ENCODE data around the gene RASSF6.
"Not testable (repeated sequence)": the region's sequence is repeated elsewhere in the genome, so short reads cannot be mapped to it uniquely, and the experiment has no call there.

The RASSF6 gene

GRCh38 chr4:73613130-73613529, 7.1 kb downstream of the RASSF6 start:
- peak overlapping the region; percentile 96 for H3K27ac ChIP-seq

GRCh38 chr4:73612032-73612431, 8.2 kb downstream of the RASSF6 start:
- H3K27ac ChIP-seq, result peak overlapping the region; percentile 96
- DNase-seq (ENCODE audit: low read depth, low spot score), result no peak

More at GRCh38 chr4:73613130-73613529, 7.1 kb downstream of the RASSF6 start:
- peak; percentile 93 for DNase-seq (ENCODE audit: low read depth, low spot score)

- peak overlapping the region; percentile 96 for H3K27ac ChIP-seq
- DNase-seq (ENCODE audit: low read depth, low spot score), result no peak
These were observed 10.5 kb downstream of the RASSF6 start for GRCh38 chr4:73609706-73610105.

- H3K27ac ChIP-seq, result peak overlapping the region; percentile 96
- no peak for DNase-seq (ENCODE audit: low read depth, low spot score)
These were observed 11.3 kb downstream of the RASSF6 start for GRCh38 chr4:73608689-73609594.

GRCh38 chr4:73607375-73608033, 12.7 kb downstream of the RASSF6 start:
- peak overlapping the region; percentile 51 for H3K27ac ChIP-seq
- no peak for DNase-seq (ENCODE audit: low read depth, low spot score)

GRCh38 chr4:73606465-73606974, 13.7 kb downstream of the RASSF6 start:
- peak overlapping the region; percentile 51 for H3K27ac ChIP-seq
- no peak for DNase-seq (ENCODE audit: low read depth, low spot score)

GRCh38 chr4:73603854-73604584, 16.2 kb downstream of the RASSF6 start:
- DNase-seq (ENCODE audit: low read depth, low spot score), result no peak
- peak overlapping the region; percentile 24 for H3K27ac ChIP-seq

- DNase-seq (ENCODE audit: low read depth, low spot score), result no peak
- peak overlapping the region; percentile 24 for H3K27ac ChIP-seq
These were observed 16.9 kb downstream of the RASSF6 start for GRCh38 chr4:73603271-73603710.

- peak overlapping the region; percentile 71 for H3K27ac ChIP-seq
- DNase-seq (ENCODE audit: low read depth, low spot score), result no peak
These were observed 19.3 kb downstream of the RASSF6 start for GRCh38 chr4:73600954-73601353.

GRCh38 chr4:73599182-73599581, 21.1 kb downstream of the RASSF6 start:
- DNase-seq (ENCODE audit: low read depth, low spot score), result no peak
- peak overlapping the region; percentile 71 for H3K27ac ChIP-seq

- DNase-seq (ENCODE audit: low read depth, low spot score), result no peak
These were observed 22.6 kb downstream of the RASSF6 start for GRCh38 chr4:73597594-73597993.

GRCh38 chr4:73597183-73597582, 23.1 kb downstream of the RASSF6 start:
- not testable (repeated sequence) for DNase-seq (ENCODE audit: low read depth, low spot score); H3K27ac ChIP-seq

More at GRCh38 chr4:73597594-73597993, 22.6 kb downstream of the RASSF6 start:
- H3K27ac ChIP-seq, result no peak overlapping the region

- no peak overlapping the region for H3K27ac ChIP-seq
- no peak for DNase-seq (ENCODE audit: low read depth, low spot score)
These were observed 24.2 kb downstream of the RASSF6 start for GRCh38 chr4:73596001-73596400.

GRCh38 chr4:73593631-73594241, 26.5 kb downstream of the RASSF6 start:
- no peak for DNase-seq (ENCODE audit: low read depth, low spot score)
- no peak overlapping the region for H3K27ac ChIP-seq

GRCh38 chr4:73589887-73590801, 30.1 kb downstream of the RASSF6 start:
- DNase-seq (ENCODE audit: low read depth, low spot score), result no peak
- peak overlapping the region; percentile 88 for H3K27ac ChIP-seq

GRCh38 chr4:73589261-73589847, 30.9 kb downstream of the RASSF6 start:
- H3K27ac ChIP-seq, result peak overlapping the region; percentile 88
- no peak for DNase-seq (ENCODE audit: low read depth, low spot score)

- H3K27ac ChIP-seq, result peak overlapping the region; percentile 88
- no peak for DNase-seq (ENCODE audit: low read depth, low spot score)
These were observed 31.6 kb downstream of the RASSF6 start for GRCh38 chr4:73588613-73589012.

- no peak for DNase-seq (ENCODE audit: low read depth, low spot score)
- H3K27ac ChIP-seq, result peak overlapping the region; percentile 65
These were observed 33.6 kb downstream of the RASSF6 start for GRCh38 chr4:73586666-73587065.
